OCI-LY7 (cell line): ENCODE results near the gene RLBP1. TPM values are rescaled to one million over a fixed set of nuclear protein-coding genes. Genes with fewer than 3 reads are reported as not detected.

Experiments used
- BruUV-seq: library from RNA; stranded (reverse); fragments of 400-500 nt; replicated peaks from 2 replicates; lab custom pipeline; 2021; lab: Mats Ljungman, UMichigan
- CTCF ChIA-PET: fragments of 300-600 bp; sonication (Branson Sonifier 250); formaldehyde crosslinking; loops from one replicate; lab custom pipeline; 2022; ENCODE audit warnings: antibody characterized with exemption; ENCODE audit not compliant: unreplicated experiment; lab: Charles Lee
- POLR2A ChIA-PET: fragments of 300-600 bp; sonication (Branson Sonifier 250); formaldehyde crosslinking; loops from one replicate; lab custom pipeline; 2022; ENCODE audit warnings: antibody characterized with exemption; lab: Charles Lee
- DNase-seq: peaks from one replicate; pipeline ENCODE4 v3.0.0-alpha.2; 2015; ENCODE audit warnings: low spot score
- H2AFZ ChIP-seq: fragments of 200-600 bp; sonication (generic), shearing (Covaris generic); 2 replicates; pipeline ENCODE4 v1.6.1; 2014; ENCODE audit warnings: mild to moderate bottlenecking, antibody characterized with exemption, low read length, moderate library complexity
- H3K27ac ChIP-seq: fragments of 200-600 bp; sonication (generic); 2 replicates; pipeline ENCODE4 v1.5.1; 2014; ENCODE audit warnings: mixed run types, low read depth, mild to moderate bottlenecking, moderate library complexity, low read length, inconsistent platforms; ENCODE audit not compliant: poor library complexity, severe bottlenecking
- H3K36me3 ChIP-seq: fragments of 200-600 bp; sonication (generic); 2 replicates; pipeline ENCODE4 v1.6.1; 2014; ENCODE audit warnings: mild to moderate bottlenecking, antibody characterized with exemption, low read length, moderate library complexity, mixed read lengths; ENCODE audit not compliant: insufficient read depth
- H3K4me1 ChIP-seq: fragments of 200-600 bp; sonication (generic); 2 replicates; pipeline ENCODE4 v1.5.1; 2014; ENCODE audit warnings: mild to moderate bottlenecking, low read length; ENCODE audit not compliant: insufficient read depth, poor library complexity, severe bottlenecking
- H3K4me2 ChIP-seq: fragments of 200-600 bp; sonication (generic); 2 replicates; pipeline ENCODE4 v1.6.1; 2014; ENCODE audit warnings: mild to moderate bottlenecking, low read length
- H3K4me3 ChIP-seq: fragments of 200-600 bp; sonication (generic); 2 replicates; pipeline ENCODE4 v1.5.1; 2014; ENCODE audit warnings: mild to moderate bottlenecking, low read depth, low read length; ENCODE audit not compliant: poor library complexity, severe bottlenecking
- H3K79me2 ChIP-seq: fragments of 200-600 bp; sonication (generic); 2 replicates; pipeline ENCODE4 v1.6.1; 2016; ENCODE audit warnings: low read depth, mild to moderate bottlenecking, low read length, moderate library complexity, mixed read lengths; ENCODE audit not compliant: insufficient read depth
- H3K9me2 ChIP-seq: fragments of 200-600 bp; sonication (generic); 2 replicates; pipeline ENCODE4 v1.6.1; 2016; ENCODE audit warnings: mild to moderate bottlenecking, low read length, mixed read lengths; ENCODE audit not compliant: insufficient read depth
- H3K9me3 ChIP-seq: fragments of 200-600 bp; sonication (generic); 2 replicates; pipeline ENCODE4 v1.6.1; 2014; ENCODE audit warnings: mild to moderate bottlenecking, mixed run types, low read length, mixed read lengths
- H4K20me1 ChIP-seq: fragments of 200-600 bp; sonication (generic); 2 replicates; pipeline ENCODE4 v1.6.1; 2014; ENCODE audit warnings: mild to moderate bottlenecking, antibody characterized with exemption, low read length, moderate library complexity, mixed read lengths; ENCODE audit not compliant: insufficient read depth
- CTCF ChIP-seq: fragments of 200-600 bp; sonication (generic); conservative IDR thresholded peaks from 2 replicates; pipeline ENCODE4 v1.5.1; 2014; ENCODE audit warnings: mild to moderate bottlenecking, antibody characterized with exemption, low read length, moderate library complexity, mixed read lengths
- EZH2phosphoT487 ChIP-seq: fragments of 200-600 bp; sonication (generic); IDR thresholded peaks from 2 replicates; pipeline ENCODE4 v1.6.1; 2018; ENCODE audit warnings: low read depth, borderline replicate concordance, mild to moderate bottlenecking, mixed run types, antibody characterized with exemption, low read length, moderate library complexity, mixed read lengths
- intact Hi-C: fragments of 100-400 bp; cut with micrococcal nuclease; formaldehyde crosslinking; loops from one replicate; pipeline ENCODE4 v1.10.0; 2022; ENCODE audit not compliant: unreplicated experiment
- total RNA-seq, 2 experiments: library from RNA; depleted of rRNA in 1 of 2; stranded (reverse); fragments of >200 nt in 1 of 2; shearing (Covaris generic) in 1 of 2; gene quantifications; 2 replicates each; pipeline ENCODE4 v1.2.3, GENCODE V29; 2014 to 2022

The RLBP1 gene
- total RNA-seq, 2 experiments from 2014 or later: not detected

GRCh38 chr15:89217686-89218376 lies 3.5 kb downstream of the RLBP1 start:
- H3K79me2 ChIP-seq: no peaks in the 10 kb centered on the region
- no peak overlapping the region for H3K4me2 ChIP-seq
- no peaks in the 10 kb centered on the region for H3K36me3 ChIP-seq
- H3K4me1 ChIP-seq: no peaks in the 10 kb centered on the region
- POLR2A ChIA-PET: interaction anchor here (0.6 kb wide), 1 partner anchor 11 kb away, joined by 3 read pairs; no protein-coding TSS in a partner anchor
- no peak overlapping the region for H2AFZ ChIP-seq
- CTCF ChIA-PET: no interaction called here
- BruUV-seq: no TSS peak
- no peak overlapping the region for H3K27ac ChIP-seq
- intact Hi-C loops: no loop called here
- no peak for DNase-seq
- no peaks in the 10 kb centered on the region for H4K20me1 ChIP-seq
- no peaks in the 10 kb centered on the region for H3K9me2 ChIP-seq
- TF ChIP-seq CTCF (no peak), EZH2phosphoT487 (no peak)
- no peak overlapping the region for H3K4me3 ChIP-seq
- no peaks in the 10 kb centered on the region for H3K9me3 ChIP-seq

GRCh38 chr15:89217031-89217430 lies 4.3 kb downstream of the RLBP1 start:
- CTCF ChIA-PET: no interaction called here

More at GRCh38 chr15:89217031-89217430, 4.3 kb downstream of the RLBP1 start:
- Histone ChIP-seq H2AFZ (no peak overlapping the region), H3K4me2 (no peak overlapping the region), H3K36me3 (no peaks in the 10 kb centered on the region), H3K79me2 (no peaks in the 10 kb centered on the region), H3K9me3 (no peaks in the 10 kb centered on the region), H3K4me3 (no peak overlapping the region), H3K9me2 (no peaks in the 10 kb centered on the region), H3K27ac (no peak overlapping the region), H3K4me1 (no peaks in the 10 kb centered on the region), H4K20me1 (no peaks in the 10 kb centered on the region)
- intact Hi-C loops: no loop called here
- TF ChIP-seq EZH2phosphoT487 (no peak), CTCF (no peak)
- DNase-seq: no peak
- no TSS peak for BruUV-seq
- POLR2A ChIA-PET: interaction anchor here (0.6 kb wide), 1 partner anchor 10 kb away, joined by 3 read pairs; no protein-coding TSS in a partner anchor
